GM19099 (cell line): ENCODE measurements around the gene DBN1.

Source experiments
- POLR2A ChIP-seq: IDR thresholded peaks from 3 replicates; pipeline ENCODE4 v1.6.1; 2011; ENCODE audit warnings: low read depth; ENCODE audit not compliant: insufficient read length; ENCODE audit errors: extremely low read depth

DBN1 gene

GRCh38 chr5:177442066-177442826 is 31.2 kb downstream of the DBN1 start:
- TF ChIP-seq POLR2A, result no peak

DNA sequence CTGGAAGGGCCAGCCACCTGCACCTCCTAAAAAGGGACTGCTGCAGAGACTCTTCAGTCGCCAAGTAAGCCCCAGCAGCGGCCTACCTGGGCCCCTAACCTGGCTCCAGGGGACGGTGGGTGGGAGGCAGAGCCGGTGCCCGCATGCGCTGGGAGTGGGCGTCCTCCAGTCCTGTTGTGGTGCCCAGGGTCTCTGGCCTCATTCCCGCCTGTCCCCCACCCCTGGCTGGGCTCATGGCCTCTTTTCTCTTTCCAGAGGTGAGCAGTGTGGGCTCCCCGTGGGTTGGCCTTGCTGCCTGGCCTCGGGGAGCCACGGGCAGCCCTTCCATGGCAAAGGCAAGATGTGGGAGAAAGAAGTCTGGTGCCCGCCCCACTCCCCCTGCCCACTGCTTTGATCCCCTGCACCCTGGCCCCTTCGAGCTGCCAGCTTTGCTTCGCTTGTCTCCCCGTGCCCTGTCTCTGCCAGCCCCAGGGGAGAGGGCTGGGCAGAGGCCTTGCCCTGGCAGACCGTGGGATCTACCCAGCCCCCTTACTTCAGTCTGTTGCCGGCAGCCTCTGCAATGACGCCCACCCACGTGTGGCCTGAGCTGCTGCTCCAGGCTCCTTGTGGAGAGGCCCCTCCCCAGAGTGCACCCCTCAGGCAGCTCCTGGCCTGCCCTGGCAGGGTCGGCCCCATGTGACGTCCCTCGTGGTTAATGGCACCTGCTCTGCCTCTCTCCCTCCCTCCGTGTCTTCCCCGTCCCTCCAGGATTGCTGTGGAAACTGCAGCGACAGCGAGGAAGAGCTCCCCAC is 32.2 kb downstream of the DBN1 start:
- TF ChIP-seq POLR2A, result peak; percentile 19

DNA sequence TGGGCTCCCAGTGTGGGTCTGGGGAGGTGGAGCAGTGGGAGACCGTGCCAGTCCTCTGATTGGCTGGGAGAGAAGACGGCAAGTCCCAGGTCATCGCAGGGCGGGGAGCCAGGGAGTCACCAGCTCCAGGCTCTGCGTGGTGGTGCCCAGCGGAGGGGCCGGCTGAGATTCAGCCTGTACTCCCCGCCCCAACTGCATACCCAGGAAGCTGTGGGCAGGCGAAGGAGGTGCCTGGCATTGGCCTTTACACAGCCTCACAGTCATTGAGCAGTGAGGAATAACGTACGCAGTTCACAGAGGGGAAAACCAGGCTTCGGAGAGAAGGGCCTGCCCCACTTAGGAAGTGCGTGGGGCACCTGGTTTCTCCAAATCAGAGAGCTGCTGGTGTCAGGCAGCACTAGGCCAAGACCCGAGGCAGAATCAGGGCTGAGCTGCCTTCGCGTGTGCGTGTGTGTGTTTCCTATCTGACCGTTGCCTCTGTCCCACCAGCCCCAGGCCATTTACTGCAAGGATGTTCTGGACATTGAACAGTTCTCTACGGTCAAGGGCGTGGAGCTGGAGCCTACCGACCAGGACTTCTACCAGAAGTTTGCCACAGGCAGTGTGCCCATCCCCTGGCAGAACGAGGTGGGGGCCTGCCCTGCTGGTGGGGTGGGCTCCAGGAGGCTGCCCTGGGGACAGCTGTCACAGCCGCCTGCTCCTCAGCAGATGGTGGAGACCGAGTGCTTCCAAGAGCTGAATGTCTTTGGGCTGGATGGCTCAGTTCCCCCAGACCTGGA is 33.0 kb downstream of the DBN1 start:
- TF ChIP-seq POLR2A, result no peak

- no peak for TF ChIP-seq POLR2A
These were observed 33.8 kb downstream of the DBN1 start for GRCh38 chr5:177439518-177440053.

DNA sequence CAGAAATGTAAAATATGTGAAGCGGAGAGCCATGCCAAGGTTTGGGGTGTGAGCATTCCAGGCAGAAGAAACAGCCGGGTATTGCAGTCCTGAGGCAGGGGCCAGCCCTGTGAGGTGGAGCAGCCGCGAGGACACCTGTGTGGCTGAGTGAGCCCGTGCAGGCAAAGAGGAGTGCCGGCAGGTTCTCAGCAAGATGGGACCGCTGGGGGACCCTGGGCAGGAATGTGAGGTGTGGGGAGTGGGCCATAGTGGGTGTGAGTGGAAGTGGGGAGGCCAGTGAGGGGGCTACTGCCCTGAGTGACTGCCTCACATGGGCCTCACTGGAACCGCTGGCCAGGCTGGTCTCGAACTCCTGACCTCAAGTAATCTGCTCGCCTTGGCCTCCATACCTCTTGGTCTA is 35.0 kb downstream of the DBN1 start:
- TF ChIP-seq POLR2A, result no peak

GRCh38 chr5:177437623-177438022 is 35.8 kb downstream of the DBN1 start:
- no peak for TF ChIP-seq POLR2A

GRCh38 chr5:177435847-177436536 is 37.4 kb downstream of the DBN1 start:
- TF ChIP-seq POLR2A, result no peak

DNA sequence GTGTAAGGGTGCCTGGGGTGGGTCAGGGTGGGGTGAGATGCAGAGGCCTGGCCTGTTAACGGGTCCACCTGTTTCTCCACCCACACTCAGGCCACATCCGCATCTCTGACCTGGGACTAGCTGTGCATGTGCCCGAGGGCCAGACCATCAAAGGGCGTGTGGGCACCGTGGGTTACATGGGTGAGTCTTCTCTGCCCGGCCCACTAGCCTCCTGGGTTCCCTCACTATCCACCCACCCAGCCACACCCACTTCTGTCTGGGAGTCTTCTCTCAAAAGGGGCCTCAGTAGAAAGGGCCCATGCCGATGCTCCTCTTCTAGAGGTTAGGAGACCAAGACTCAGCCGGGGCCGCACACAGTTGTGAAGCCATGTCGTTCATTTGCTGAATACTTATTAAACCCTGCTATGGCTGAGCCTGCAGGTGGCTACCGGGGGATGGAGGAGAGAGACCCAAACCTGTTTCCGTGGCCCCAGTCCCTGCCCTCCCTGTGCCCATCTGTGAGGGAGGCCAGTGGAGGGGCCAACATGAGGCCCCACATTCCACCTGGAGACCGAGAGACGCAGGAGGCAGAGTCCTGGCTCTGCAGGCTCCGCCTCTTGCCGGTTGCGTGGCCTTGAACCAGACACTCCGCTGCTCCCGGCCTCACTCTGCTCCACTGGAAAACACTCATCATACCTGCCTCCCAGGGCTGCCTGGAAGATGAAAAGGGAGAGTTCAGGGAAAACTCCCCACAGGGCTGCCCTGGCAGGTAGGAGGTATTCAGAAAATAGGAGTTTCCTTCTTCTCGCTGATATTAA is 38.3 kb downstream of the DBN1 start:
- TF ChIP-seq POLR2A, result no peak

- no peak for TF ChIP-seq POLR2A
These were observed 39.0 kb downstream of the DBN1 start for GRCh38 chr5:177434437-177434836.

- no peak for TF ChIP-seq POLR2A
These were observed 39.7 kb downstream of the DBN1 start for GRCh38 chr5:177433658-177434217.

- TF ChIP-seq POLR2A, result no peak
These were observed 40.4 kb downstream of the DBN1 start for GRCh38 chr5:177432839-177433657.

GRCh38 chr5:177432143-177432838 is 41.1 kb downstream of the DBN1 start:
- TF ChIP-seq POLR2A, result no peak
